ENCODE measurements around the gene PCBP2.
"Not testable (repeated sequence)": the region's sequence is repeated elsewhere in the genome, so short reads cannot be mapped to it uniquely, and the experiment has no call there.

Gene PCBP2

GRCh38 chr12:53474077-53474476, 22.2 kb downstream of the PCBP2 start:
- DNase-seq = no peak

- DNase-seq = no peak
Measured at GRCh38 chr12:53474819-53475218, 22.9 kb downstream of the PCBP2 start.

GRCh38 chr12:53476769-53477209, 24.9 kb downstream of the PCBP2 start:
- no peak for DNase-seq

- no peak for DNase-seq
Measured at GRCh38 chr12:53478865-53479264, 27.0 kb downstream of the PCBP2 start.

GRCh38 chr12:53479331-53479730, 27.4 kb downstream of the PCBP2 start:
- DNase-seq = no peak

GRCh38 chr12:53480491-53481442, 28.9 kb downstream of the PCBP2 start:
- DNase-seq = no peak

- not testable (repeated sequence) for DNase-seq
Measured at GRCh38 chr12:53481458-53481857, 29.6 kb downstream of the PCBP2 start.

GRCh38 chr12:53481939-53482586, 30.2 kb downstream of the PCBP2 start:
- DNase-seq = no peak

GRCh38 chr12:53482626-53483168, 30.8 kb downstream of the PCBP2 start:
- DNase-seq = no peak

GRCh38 chr12:53483225-53483978, 31.5 kb downstream of the PCBP2 start:
- DNase-seq = no peak

- DNase-seq = no peak
Measured at GRCh38 chr12:53483979-53484377, 32.1 kb downstream of the PCBP2 start.

GRCh38 chr12:53484686-53485575, 33.0 kb downstream of the PCBP2 start:
- no peak for DNase-seq

GRCh38 chr12:53485955-53486735, 34.2 kb downstream of the PCBP2 start:
- DNase-seq = no peak

- no peak for DNase-seq
Measured at GRCh38 chr12:53486736-53487487, 35.0 kb downstream of the PCBP2 start.

- no peak for DNase-seq
Measured at GRCh38 chr12:53489242-53489864, 37.5 kb downstream of the PCBP2 start.

GRCh38 chr12:53492188-53492587, 40.3 kb downstream of the PCBP2 start:
- no peak for DNase-seq

- DNase-seq = peak; percentile 86 to 88
Measured at GRCh38 chr12:53492830-53493609, 41.1 kb downstream of the PCBP2 start.

GRCh38 chr12:53493610-53494391, 41.9 kb downstream of the PCBP2 start:
- no peak for DNase-seq
